SK-N-SH (cell line): ENCODE results near the gene TCAF1. TPM values are rescaled to one million over a fixed set of nuclear protein-coding genes. Genes with fewer than 3 reads are reported as not detected.

Experiments
- CTCF ChIA-PET: fragments of 300-600, 350-600 bp; formaldehyde crosslinking; extraction: SDS; loops from one replicate; lab custom pipeline; 2021; lab: Yijun Ruan, JAX
- POLR2A ChIA-PET: fragments of 350-600 bp; sonication (Branson Sonifier 250); formaldehyde crosslinking; extraction: SDS; loops from one replicate; lab custom pipeline; 2020; ENCODE audit warnings: antibody characterized with exemption, inconsistent platforms; lab: Yijun Ruan, JAX
- DNase-seq: peaks from one replicate; pipeline ENCODE4 v3.0.0; 2012
- H2AFZ ChIP-seq: fragments of 200-600 bp; sonication (generic); 2 replicates; pipeline ENCODE4 v1.8.1; 2016; ENCODE audit warnings: antibody characterized with exemption, mild to moderate bottlenecking, low read depth
- H3F3A ChIP-seq: fragments of 200-600 bp; sonication (generic); replicated peaks from 2 replicates; pipeline ENCODE3; 2016; ENCODE audit warnings: antibody characterized with exemption, mild to moderate bottlenecking; ENCODE audit not compliant: insufficient read depth
- H3K27ac ChIP-seq, 2 experiments: fragments of 200-500 bp in 1 of 2; fragments of 200-600 bp in 1 of 2; sonication (Bioruptor generic) in 1 of 2; sonication (generic), shearing (Covaris generic) in 1 of 2; 2 replicates each; pipeline versions ENCODE4 v1.5.1 to v1.6.1; 2014 to 2016; ENCODE audit warnings: low read depth in 2 of 2, inconsistent platforms in 1 of 2, low read length in 1 of 2, mild to moderate bottlenecking in 1 of 2, mixed read lengths in 1 of 2
- H3K27me3 ChIP-seq: fragments of 200-600 bp; sonication (generic), shearing (Covaris generic); 2 replicates; pipeline ENCODE4 v1.6.1; 2016; ENCODE audit warnings: mixed run types; ENCODE audit not compliant: insufficient read depth
- H3K36me3 ChIP-seq, 2 experiments: fragments of 200-500 bp in 1 of 2; fragments of 200-600 bp in 1 of 2; sonication (Bioruptor generic) in 1 of 2; sonication (generic) in 1 of 2; replicated peaks in 1 of 2; 2 replicates each; pipeline versions ENCODE3 to v1.5.1; 2014 to 2016; ENCODE audit warnings: low read length in 1 of 2, mild to moderate bottlenecking in 1 of 2; ENCODE audit not compliant: insufficient read depth in 2 of 2, control insufficient read depth in 1 of 2
- H3K4me1 ChIP-seq, 2 experiments: fragments of 200-500 bp in 1 of 2; fragments of 200-600 bp in 1 of 2; sonication (Bioruptor generic) in 1 of 2; sonication (generic), shearing (Covaris generic) in 1 of 2; 2 replicates each; pipeline versions ENCODE4 v1.5.1 to v1.6.1; 2014 to 2016; ENCODE audit warnings: low read depth in 1 of 2, low read length in 1 of 2, mixed run types in 1 of 2; ENCODE audit not compliant: insufficient read depth in 2 of 2, control insufficient read depth in 1 of 2
- H3K4me2 ChIP-seq: fragments of 200-600 bp; sonication (generic), shearing (Covaris generic); 2 replicates; pipeline ENCODE4 v1.6.1; 2017; ENCODE audit warnings: mixed run types
- H3K4me3 ChIP-seq, 2 experiments: fragments of 200-500 bp in 1 of 2; fragments of 200-600 bp in 1 of 2; sonication (Bioruptor generic) in 1 of 2; sonication (generic), shearing (Covaris generic) in 1 of 2; 2 replicates each; pipeline versions ENCODE4 v1.5.1 to v1.8.1; 2014 to 2016; ENCODE audit warnings: low read depth in 2 of 2, inconsistent platforms in 1 of 2, low read length in 1 of 2, mild to moderate bottlenecking in 1 of 2, mixed read lengths in 1 of 2, moderate library complexity in 1 of 2
- H3K79me2 ChIP-seq: fragments of 200-600 bp; sonication (generic); 2 replicates; pipeline ENCODE4 v1.8.1; 2017; ENCODE audit warnings: mild to moderate bottlenecking; ENCODE audit not compliant: insufficient read depth
- H3K9ac ChIP-seq: fragments of 200-600 bp; sonication (generic); 2 replicates; pipeline ENCODE4 v1.6.1; 2017; ENCODE audit warnings: mixed run types
- H3K9me2 ChIP-seq: fragments of 200-600 bp; sonication (generic); 2 replicates; pipeline ENCODE4 v1.6.1; 2017; ENCODE audit warnings: mixed run types
- H3K9me3 ChIP-seq: fragments of 200-600 bp; sonication (generic); 2 replicates; pipeline ENCODE4 v1.6.1; 2017; ENCODE audit warnings: mixed run types, mild to moderate bottlenecking, moderate library complexity
- H4K20me1 ChIP-seq: fragments of 200-600 bp; sonication (generic); 2 replicates; pipeline ENCODE4 v1.6.1; 2017; ENCODE audit warnings: mild to moderate bottlenecking, mixed run types; ENCODE audit not compliant: insufficient read depth
- CHD2 ChIP-seq: fragments of 150-350 bp; IDR thresholded peaks from 2 replicates; pipeline ENCODE4 v1.6.1; 2018; ENCODE audit warnings: low read length; ENCODE audit not compliant: partially characterized antibody
- FOSL2 ChIP-seq: IDR thresholded peaks from 2 replicates; pipeline ENCODE4 v1.4.0; 2012; ENCODE audit warnings: low read depth, mild to moderate bottlenecking, moderate library complexity, borderline replicate concordance
- FOXM1 ChIP-seq: IDR thresholded peaks from 2 replicates; pipeline ENCODE4 v1.4.0; 2012; ENCODE audit warnings: low read depth, mild to moderate bottlenecking
- GABPA ChIP-seq: IDR thresholded peaks from 2 replicates; pipeline ENCODE4 v1.4.0; 2012; ENCODE audit warnings: low read depth, mild to moderate bottlenecking
- GATA2 ChIP-seq: sonication (generic); formaldehyde crosslinking; IDR thresholded peaks from 2 replicates; pipeline ENCODE4 v1.5.0; 2020; ENCODE audit warnings: mild to moderate bottlenecking, missing genetic modification reagents
- JUND ChIP-seq: IDR thresholded peaks from 2 replicates; pipeline ENCODE4 v1.4.0; 2012
- MEF2A ChIP-seq: IDR thresholded peaks from 2 replicates; pipeline ENCODE4 v1.4.0; 2012; ENCODE audit warnings: low read depth, borderline replicate concordance
- MXI1 ChIP-seq: IDR thresholded peaks from 2 replicates; pipeline ENCODE4 v1.6.1; 2012; ENCODE audit warnings: mild to moderate bottlenecking, low read depth, low read length, improper control_type of control experiment
- NFIC ChIP-seq: IDR thresholded peaks from 2 replicates; pipeline ENCODE4 v1.4.0; 2012; ENCODE audit warnings: borderline replicate concordance
- NRF1 ChIP-seq: IDR thresholded peaks from 2 replicates; pipeline ENCODE4 v1.6.1; 2012; ENCODE audit warnings: low read depth, mild to moderate bottlenecking, low read length
- RAD21 ChIP-seq: IDR thresholded peaks from 2 replicates; pipeline ENCODE4 v1.6.1; 2012; ENCODE audit warnings: mild to moderate bottlenecking, low read length
- RFX5 ChIP-seq: IDR thresholded peaks from 2 replicates; pipeline ENCODE4 v1.6.1; 2012; ENCODE audit warnings: mild to moderate bottlenecking, improper control_type of control experiment, low read length
- RXRA ChIP-seq: IDR thresholded peaks from 2 replicates; pipeline ENCODE4 v1.4.0; 2012; ENCODE audit warnings: low read depth, mild to moderate bottlenecking, borderline replicate concordance
- SMC3 ChIP-seq: IDR thresholded peaks from 2 replicates; pipeline ENCODE4 v1.6.1; 2012; ENCODE audit warnings: low read depth, low read length, improper control_type of control experiment
- TAF1 ChIP-seq: IDR thresholded peaks from 2 replicates; pipeline ENCODE4 v1.6.1; 2012; ENCODE audit warnings: low read depth, mild to moderate bottlenecking, low read length, moderate library complexity, borderline replicate concordance
- TEAD4 ChIP-seq: IDR thresholded peaks from 2 replicates; pipeline ENCODE4 v1.4.0; 2012; ENCODE audit warnings: mild to moderate bottlenecking, borderline replicate concordance; ENCODE audit not compliant: insufficient read depth
- YY1 ChIP-seq: IDR thresholded peaks from 2 replicates; pipeline ENCODE4 v1.4.0; 2012; ENCODE audit warnings: low read depth, mild to moderate bottlenecking
- WGBS: methylation state at CpG from one replicate; pipeline ENCODE4 v1.1.6; 2017; ENCODE audit warnings: low lambda C conversion rate; 5-methylcytosine and 5-hydroxymethylcytosine counted together
- polyA plus RNA-seq, 3 experiments: library from polyadenylated mRNA; depleted of rRNA; stranded (reverse); fragments of >200 nt; gene quantifications; 2 replicates each; pipeline ENCODE4 v1.2.3, GENCODE V29; 2012
- TF ChIP-seq, protein P1 (sequence below): IDR thresholded peaks from 2 replicates; pipeline ENCODE4 v1.6.1; 2012; ENCODE audit warnings: mild to moderate bottlenecking, low read depth, low read length, moderate library complexity
- TF ChIP-seq, protein P2 (sequence below): fragments of 150-350 bp; IDR thresholded peaks from 2 replicates; pipeline ENCODE4 v1.6.1; 2017; ENCODE audit warnings: antibody characterized with exemption, low read length, low read depth, borderline replicate concordance
- TF ChIP-seq, protein P3 (sequence below): fragments of 200-600 bp; sonication (generic); IDR thresholded peaks from 2 replicates; pipeline ENCODE4 v1.6.1; 2017; ENCODE audit warnings: antibody characterized with exemption, mild to moderate bottlenecking, moderate library complexity
- TF ChIP-seq, protein P4 (sequence below): IDR thresholded peaks from 2 replicates; pipeline ENCODE4; 2012
- TF ChIP-seq, protein P5 (sequence below): fragments of 150-350 bp; IDR thresholded peaks from 2 replicates; pipeline ENCODE4 v1.6.1; 2016; ENCODE audit warnings: mild to moderate bottlenecking, low read depth, low read length
- TF ChIP-seq, protein P6 (sequence below): IDR thresholded peaks from 2 replicates; pipeline ENCODE4 v1.4.0; 2012; ENCODE audit warnings: low read depth, borderline replicate concordance

Gene TCAF1
- polyA plus RNA-seq, 1 of the 3 experiments (the other 2 are of a cell fraction), result 59.0 TPM

DNA sequence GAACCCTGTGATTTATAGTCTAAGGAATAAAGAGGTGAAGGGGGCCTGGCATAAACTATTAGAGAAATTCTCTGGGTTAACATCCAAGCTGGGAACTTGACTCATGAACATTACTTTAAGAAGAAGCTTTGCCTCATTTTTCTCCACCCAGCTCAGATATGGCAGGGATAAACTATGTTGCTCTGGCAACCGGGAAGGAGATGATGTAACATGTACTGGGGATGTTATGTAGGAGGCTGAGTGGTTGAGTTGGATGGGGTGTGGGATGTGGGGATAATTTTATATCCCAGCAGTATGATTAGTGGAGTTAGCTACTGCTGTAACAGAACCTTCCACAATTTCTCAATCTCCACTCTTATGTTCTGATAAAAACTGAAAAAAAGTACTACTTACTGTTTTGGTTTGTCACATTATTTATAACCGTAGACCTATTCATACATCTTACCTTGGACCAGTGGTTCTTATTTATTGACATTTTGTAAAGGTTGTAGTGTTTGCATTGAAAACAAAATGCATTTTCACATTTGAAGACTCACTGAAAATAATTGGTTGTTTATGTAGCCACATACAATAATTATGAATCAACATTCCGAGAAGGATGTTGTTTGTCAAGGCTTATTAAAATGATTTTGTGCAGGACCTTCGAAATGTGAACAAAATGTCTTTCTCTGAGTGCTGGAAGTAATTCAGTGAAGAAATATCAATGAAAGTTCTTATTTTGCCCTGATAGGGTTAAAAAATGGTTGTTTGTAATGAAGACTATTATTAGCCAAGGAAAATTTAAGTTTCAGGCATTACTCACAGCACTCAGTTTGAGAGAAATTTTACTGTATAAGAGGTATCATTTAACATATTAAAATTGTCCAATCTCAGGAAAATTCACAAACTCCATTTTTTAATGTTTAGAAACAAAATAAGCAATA, 34.4 kb upstream of the TCAF1 start:
- no peaks in the 10 kb centered on the region for H3K79me2 ChIP-seq
- peak overlapping the region; percentile 45 for H3K4me2 ChIP-seq
- H3K27ac ChIP-seq, result peak overlapping the region; percentile 83 to 93
- H3F3A ChIP-seq, result peaks cover 15% of the 10 kb centered on the region
- H3K9me3 ChIP-seq, result no peaks in the 10 kb centered on the region
- CTCF ChIA-PET, result no interaction called here
- peak; percentile 17 for DNase-seq
- H3K4me1 ChIP-seq, result peaks cover 6 to 18% of the 10 kb centered on the region in 2 experiments; a peak in 3 of 4 replicates
- H4K20me1 ChIP-seq, result no peaks in the 10 kb centered on the region
- 7% methylated on average over 4 of the region's 4 CpGs for WGBS
- peak overlapping the region; percentile 30; the same call in 1 of the 2 replicates for H2AFZ ChIP-seq
- peak overlapping the region; percentile 21 for H3K9ac ChIP-seq
- H3K36me3 ChIP-seq, result no peaks in the 10 kb centered on the region
- H3K27me3 ChIP-seq, result no peaks in the 10 kb centered on the region
- POLR2A ChIA-PET, result no interaction called here
- no peaks in the 10 kb centered on the region for H3K9me2 ChIP-seq
- no peak overlapping the region; a peak in 2 of 4 replicates for H3K4me3 ChIP-seq
- TF ChIP-seq GABPA (no peak), FOSL2 (peak; percentile 90), RAD21 (no peak), RXRA (peak; percentile 47; the same call in 1 of the 2 replicates), FOXM1 (peak; percentile 61; the same call in 1 of the 2 replicates), NFIC (peak; percentile 69), MEF2A (peak; percentile 66), MXI1 (no peak), TEAD4 (peak; percentile 90), NRF1 (no peak), RFX5 (no peak), YY1 (peak; percentile 63; the same call in 1 of the 2 replicates), CHD2 (no peak), JUND (peak; percentile 93), SMC3 (no peak), TAF1 (peak; percentile 35; the same call in 1 of the 2 replicates), GATA2 (CRISPR knock-in tag) (no peak)
- TF ChIP-seq, protein P1, sequence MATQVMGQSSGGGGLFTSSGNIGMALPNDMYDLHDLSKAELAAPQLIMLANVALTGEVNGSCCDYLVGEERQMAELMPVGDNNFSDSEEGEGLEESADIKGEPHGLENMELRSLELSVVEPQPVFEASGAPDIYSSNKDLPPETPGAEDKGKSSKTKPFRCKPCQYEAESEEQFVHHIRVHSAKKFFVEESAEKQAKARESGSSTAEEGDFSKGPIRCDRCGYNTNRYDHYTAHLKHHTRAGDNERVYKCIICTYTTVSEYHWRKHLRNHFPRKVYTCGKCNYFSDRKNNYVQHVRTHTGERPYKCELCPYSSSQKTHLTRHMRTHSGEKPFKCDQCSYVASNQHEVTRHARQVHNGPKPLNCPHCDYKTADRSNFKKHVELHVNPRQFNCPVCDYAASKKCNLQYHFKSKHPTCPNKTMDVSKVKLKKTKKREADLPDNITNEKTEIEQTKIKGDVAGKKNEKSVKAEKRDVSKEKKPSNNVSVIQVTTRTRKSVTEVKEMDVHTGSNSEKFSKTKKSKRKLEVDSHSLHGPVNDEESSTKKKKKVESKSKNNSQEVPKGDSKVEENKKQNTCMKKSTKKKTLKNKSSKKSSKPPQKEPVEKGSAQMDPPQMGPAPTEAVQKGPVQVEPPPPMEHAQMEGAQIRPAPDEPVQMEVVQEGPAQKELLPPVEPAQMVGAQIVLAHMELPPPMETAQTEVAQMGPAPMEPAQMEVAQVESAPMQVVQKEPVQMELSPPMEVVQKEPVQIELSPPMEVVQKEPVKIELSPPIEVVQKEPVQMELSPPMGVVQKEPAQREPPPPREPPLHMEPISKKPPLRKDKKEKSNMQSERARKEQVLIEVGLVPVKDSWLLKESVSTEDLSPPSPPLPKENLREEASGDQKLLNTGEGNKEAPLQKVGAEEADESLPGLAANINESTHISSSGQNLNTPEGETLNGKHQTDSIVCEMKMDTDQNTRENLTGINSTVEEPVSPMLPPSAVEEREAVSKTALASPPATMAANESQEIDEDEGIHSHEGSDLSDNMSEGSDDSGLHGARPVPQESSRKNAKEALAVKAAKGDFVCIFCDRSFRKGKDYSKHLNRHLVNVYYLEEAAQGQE, result peak; percentile 52; the same call in 1 of the 2 replicates
- TF ChIP-seq, protein P2, sequence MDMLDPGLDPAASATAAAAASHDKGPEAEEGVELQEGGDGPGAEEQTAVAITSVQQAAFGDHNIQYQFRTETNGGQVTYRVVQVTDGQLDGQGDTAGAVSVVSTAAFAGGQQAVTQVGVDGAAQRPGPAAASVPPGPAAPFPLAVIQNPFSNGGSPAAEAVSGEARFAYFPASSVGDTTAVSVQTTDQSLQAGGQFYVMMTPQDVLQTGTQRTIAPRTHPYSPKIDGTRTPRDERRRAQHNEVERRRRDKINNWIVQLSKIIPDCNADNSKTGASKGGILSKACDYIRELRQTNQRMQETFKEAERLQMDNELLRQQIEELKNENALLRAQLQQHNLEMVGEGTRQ, result no peak
- TF ChIP-seq, protein P3, sequence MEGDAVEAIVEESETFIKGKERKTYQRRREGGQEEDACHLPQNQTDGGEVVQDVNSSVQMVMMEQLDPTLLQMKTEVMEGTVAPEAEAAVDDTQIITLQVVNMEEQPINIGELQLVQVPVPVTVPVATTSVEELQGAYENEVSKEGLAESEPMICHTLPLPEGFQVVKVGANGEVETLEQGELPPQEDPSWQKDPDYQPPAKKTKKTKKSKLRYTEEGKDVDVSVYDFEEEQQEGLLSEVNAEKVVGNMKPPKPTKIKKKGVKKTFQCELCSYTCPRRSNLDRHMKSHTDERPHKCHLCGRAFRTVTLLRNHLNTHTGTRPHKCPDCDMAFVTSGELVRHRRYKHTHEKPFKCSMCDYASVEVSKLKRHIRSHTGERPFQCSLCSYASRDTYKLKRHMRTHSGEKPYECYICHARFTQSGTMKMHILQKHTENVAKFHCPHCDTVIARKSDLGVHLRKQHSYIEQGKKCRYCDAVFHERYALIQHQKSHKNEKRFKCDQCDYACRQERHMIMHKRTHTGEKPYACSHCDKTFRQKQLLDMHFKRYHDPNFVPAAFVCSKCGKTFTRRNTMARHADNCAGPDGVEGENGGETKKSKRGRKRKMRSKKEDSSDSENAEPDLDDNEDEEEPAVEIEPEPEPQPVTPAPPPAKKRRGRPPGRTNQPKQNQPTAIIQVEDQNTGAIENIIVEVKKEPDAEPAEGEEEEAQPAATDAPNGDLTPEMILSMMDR, result no peak
- TF ChIP-seq, protein P4, sequence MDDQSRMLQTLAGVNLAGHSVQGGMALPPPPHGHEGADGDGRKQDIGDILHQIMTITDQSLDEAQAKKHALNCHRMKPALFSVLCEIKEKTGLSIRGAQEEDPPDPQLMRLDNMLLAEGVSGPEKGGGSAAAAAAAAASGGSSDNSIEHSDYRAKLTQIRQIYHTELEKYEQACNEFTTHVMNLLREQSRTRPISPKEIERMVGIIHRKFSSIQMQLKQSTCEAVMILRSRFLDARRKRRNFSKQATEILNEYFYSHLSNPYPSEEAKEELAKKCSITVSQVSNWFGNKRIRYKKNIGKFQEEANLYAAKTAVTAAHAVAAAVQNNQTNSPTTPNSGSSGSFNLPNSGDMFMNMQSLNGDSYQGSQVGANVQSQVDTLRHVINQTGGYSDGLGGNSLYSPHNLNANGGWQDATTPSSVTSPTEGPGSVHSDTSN, result peak; percentile 97
- TF ChIP-seq, protein P5, sequence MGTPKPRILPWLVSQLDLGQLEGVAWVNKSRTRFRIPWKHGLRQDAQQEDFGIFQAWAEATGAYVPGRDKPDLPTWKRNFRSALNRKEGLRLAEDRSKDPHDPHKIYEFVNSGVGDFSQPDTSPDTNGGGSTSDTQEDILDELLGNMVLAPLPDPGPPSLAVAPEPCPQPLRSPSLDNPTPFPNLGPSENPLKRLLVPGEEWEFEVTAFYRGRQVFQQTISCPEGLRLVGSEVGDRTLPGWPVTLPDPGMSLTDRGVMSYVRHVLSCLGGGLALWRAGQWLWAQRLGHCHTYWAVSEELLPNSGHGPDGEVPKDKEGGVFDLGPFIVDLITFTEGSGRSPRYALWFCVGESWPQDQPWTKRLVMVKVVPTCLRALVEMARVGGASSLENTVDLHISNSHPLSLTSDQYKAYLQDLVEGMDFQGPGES, result no peak
- TF ChIP-seq, protein P6, sequence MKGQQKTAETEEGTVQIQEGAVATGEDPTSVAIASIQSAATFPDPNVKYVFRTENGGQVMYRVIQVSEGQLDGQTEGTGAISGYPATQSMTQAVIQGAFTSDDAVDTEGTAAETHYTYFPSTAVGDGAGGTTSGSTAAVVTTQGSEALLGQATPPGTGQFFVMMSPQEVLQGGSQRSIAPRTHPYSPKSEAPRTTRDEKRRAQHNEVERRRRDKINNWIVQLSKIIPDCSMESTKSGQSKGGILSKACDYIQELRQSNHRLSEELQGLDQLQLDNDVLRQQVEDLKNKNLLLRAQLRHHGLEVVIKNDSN, result no peak
